Uterus (tissue), 2 donors: Measurements from ENCODE around the gene PSME3IP1.

Source experiments
- POLR2A ChIP-seq, 2 donors: fragments of 450-650 bp; IDR thresholded peaks; one replicate each; pipeline ENCODE4 v1.6.1; 2016; ENCODE audit warnings: antibody characterized with exemption in 2 of 2, mild to moderate bottlenecking in 1 of 2, moderate library complexity in 1 of 2
- TF ChIP-seq, protein P1 (sequence below), 4 experiments: fragments of 200-600 bp in 2 of 4; fragments of 450-650 bp in 2 of 4; sonication (generic) in 2 of 4; IDR thresholded peaks; one replicate each; pipeline ENCODE4 v1.5.1; 2016 to 2019; ENCODE audit warnings: antibody characterized with exemption in 4 of 4, mild to moderate bottlenecking in 2 of 4, moderate library complexity in 1 of 4

DNA sequence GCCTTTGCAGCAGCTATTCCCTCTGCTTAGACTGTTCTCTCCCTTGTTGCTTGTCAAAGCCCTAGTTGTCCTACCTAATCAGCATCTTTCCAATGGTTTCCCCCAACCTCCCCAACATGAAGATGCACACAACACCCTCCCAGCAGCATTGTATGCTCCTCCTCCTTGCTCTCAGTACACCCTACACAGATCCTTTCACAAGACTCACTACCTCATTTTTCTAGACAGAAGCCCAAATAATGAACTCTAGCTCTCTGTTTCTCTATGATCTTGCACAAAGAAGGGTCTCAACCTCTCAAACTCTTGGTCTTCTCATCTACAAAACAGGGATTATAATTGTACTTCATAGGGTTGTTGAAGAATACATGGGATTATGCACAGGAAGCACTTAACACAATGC is 19.4 kb downstream of the PSME3IP1 start:
- TF ChIP-seq, protein P1, sequence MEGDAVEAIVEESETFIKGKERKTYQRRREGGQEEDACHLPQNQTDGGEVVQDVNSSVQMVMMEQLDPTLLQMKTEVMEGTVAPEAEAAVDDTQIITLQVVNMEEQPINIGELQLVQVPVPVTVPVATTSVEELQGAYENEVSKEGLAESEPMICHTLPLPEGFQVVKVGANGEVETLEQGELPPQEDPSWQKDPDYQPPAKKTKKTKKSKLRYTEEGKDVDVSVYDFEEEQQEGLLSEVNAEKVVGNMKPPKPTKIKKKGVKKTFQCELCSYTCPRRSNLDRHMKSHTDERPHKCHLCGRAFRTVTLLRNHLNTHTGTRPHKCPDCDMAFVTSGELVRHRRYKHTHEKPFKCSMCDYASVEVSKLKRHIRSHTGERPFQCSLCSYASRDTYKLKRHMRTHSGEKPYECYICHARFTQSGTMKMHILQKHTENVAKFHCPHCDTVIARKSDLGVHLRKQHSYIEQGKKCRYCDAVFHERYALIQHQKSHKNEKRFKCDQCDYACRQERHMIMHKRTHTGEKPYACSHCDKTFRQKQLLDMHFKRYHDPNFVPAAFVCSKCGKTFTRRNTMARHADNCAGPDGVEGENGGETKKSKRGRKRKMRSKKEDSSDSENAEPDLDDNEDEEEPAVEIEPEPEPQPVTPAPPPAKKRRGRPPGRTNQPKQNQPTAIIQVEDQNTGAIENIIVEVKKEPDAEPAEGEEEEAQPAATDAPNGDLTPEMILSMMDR (IDR thresholded peaks at IDR 0.05), result no peak
- no peak for TF ChIP-seq POLR2A (IDR thresholded peaks at IDR 0.05)
